ENCODE measurements around the gene FBXL7.

GRCh38 chr5:15719784-15720183, 219.8 kb downstream of the FBXL7 start:
- no peak for TF ChIP-seq CTCF (IDR thresholded peaks at IDR 0.05)
- no peak for TF ChIP-seq EZH2 (IDR thresholded peaks at IDR 0.05; ENCODE audit: borderline replicate concordance, insufficient read depth, low read depth, low read length, poor library complexity, severe bottlenecking)

Measured in B cell (primary cell).